OCI-LY7 (cell line): Measurements from ENCODE around the gene SAMD13.

Experiments used
- CTCF ChIP-seq: fragments of 200-600 bp; sonication (generic); conservative IDR thresholded peaks from 2 replicates; pipeline ENCODE4 v1.5.1; 2014; ENCODE audit warnings: mild to moderate bottlenecking, antibody characterized with exemption, low read length, moderate library complexity, mixed read lengths
- EZH2phosphoT487 ChIP-seq: fragments of 200-600 bp; sonication (generic); IDR thresholded peaks from 2 replicates; pipeline ENCODE4 v1.6.1; 2018; ENCODE audit warnings: low read depth, borderline replicate concordance, mild to moderate bottlenecking, mixed run types, antibody characterized with exemption, low read length, moderate library complexity, mixed read lengths

DNA sequence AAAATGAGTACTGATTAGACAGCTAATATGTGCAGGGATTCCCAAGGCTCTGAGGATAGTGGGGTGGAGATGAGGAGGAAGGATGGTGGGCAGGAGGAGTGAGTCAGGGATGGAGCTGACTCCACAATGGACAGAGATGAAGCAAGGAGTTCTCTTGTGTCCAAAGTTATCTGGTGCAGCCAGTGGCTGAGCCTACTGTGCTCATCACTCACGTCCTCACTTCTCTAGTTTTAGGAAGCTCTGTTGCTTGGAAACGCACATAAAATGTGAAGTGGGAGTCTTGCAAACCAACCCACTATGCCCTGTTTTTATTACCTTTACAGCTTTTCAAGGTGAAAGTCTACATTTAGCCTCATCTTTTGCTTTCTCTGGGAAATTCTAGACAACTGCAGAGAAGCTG lies 36.5 kb upstream of the SAMD13 start:
- no peak for TF ChIP-seq CTCF
- TF ChIP-seq EZH2phosphoT487, result no peak
